MM.1S (cell line): ENCODE data around the gene UGGT1.

Experiments used
- DNase-seq: peaks from one replicate; pipeline ENCODE4 v3.0.0-alpha.2; 2015
- H2AFZ ChIP-seq: fragments of 300-600 bp; sonication (generic); 2 replicates; pipeline ENCODE4 v1.6.0; 2016; ENCODE audit warnings: antibody characterized with exemption, low read length
- H3F3A ChIP-seq: fragments of 300-600 bp; sonication (generic); 2 replicates; pipeline ENCODE4 v1.6.1; 2016; ENCODE audit warnings: mild to moderate bottlenecking, antibody characterized with exemption, low read length, moderate library complexity, mixed read lengths; ENCODE audit not compliant: insufficient read depth
- H3K27ac ChIP-seq: fragments of 300-600 bp; sonication (generic); 2 replicates; pipeline ENCODE4 v1.5.1; 2016; ENCODE audit warnings: mild to moderate bottlenecking, low read length
- H3K27me3 ChIP-seq: fragments of 300-600 bp; sonication (generic); replicated peaks from 2 replicates; pipeline ENCODE4 v1.6.0; 2016; ENCODE audit warnings: low read length; ENCODE audit not compliant: insufficient read depth
- H3K36me3 ChIP-seq: fragments of 300-600 bp; sonication (generic); replicated peaks from 2 replicates; pipeline ENCODE4 v1.6.1; 2016; ENCODE audit warnings: mild to moderate bottlenecking, low read length, mixed read lengths; ENCODE audit not compliant: insufficient read depth
- H3K4me1 ChIP-seq: fragments of 300-600 bp; sonication (generic); 2 replicates; pipeline ENCODE4 v1.6.1; 2016; ENCODE audit warnings: low read length, mixed read lengths
- H3K4me2 ChIP-seq: fragments of 300-600 bp; sonication (generic); 2 replicates; pipeline ENCODE4 v1.6.0; 2016; ENCODE audit warnings: low read depth, low read length
- H3K4me3 ChIP-seq: fragments of 300-600 bp; sonication (generic); 2 replicates; pipeline ENCODE4 v1.5.1; 2016; ENCODE audit warnings: low read length, mixed read lengths
- H3K79me2 ChIP-seq: fragments of 300-600 bp; sonication (generic); 2 replicates; pipeline ENCODE4 v1.6.1; 2016; ENCODE audit warnings: mixed run types, low read length, mixed read lengths
- H3K9ac ChIP-seq: fragments of 300-600 bp; sonication (generic); 2 replicates; pipeline ENCODE4 v1.6.1; 2016; ENCODE audit warnings: low read length, mixed read lengths
- H3K9me2 ChIP-seq: fragments of 300-600 bp; sonication (generic); replicated peaks from 2 replicates; pipeline ENCODE4 v1.6.1; 2016; ENCODE audit warnings: mild to moderate bottlenecking, low read length, mixed read lengths; ENCODE audit not compliant: insufficient read depth
- H3K9me3 ChIP-seq: fragments of 300-600 bp; sonication (generic); replicated peaks from 2 replicates; pipeline ENCODE4 v1.6.1; 2016; ENCODE audit warnings: mild to moderate bottlenecking, low read length, mixed read lengths; ENCODE audit not compliant: insufficient read depth
- H4K20me1 ChIP-seq: fragments of 300-600 bp; sonication (generic); 2 replicates; pipeline ENCODE4 v1.6.1; 2016; ENCODE audit warnings: mild to moderate bottlenecking, low read length, moderate library complexity, mixed read lengths; ENCODE audit not compliant: insufficient read depth
- EZH2 ChIP-seq: fragments of 300-600 bp; sonication (generic); optimal IDR thresholded peaks from 2 replicates; pipeline ENCODE3; 2017; ENCODE audit warnings: low read depth, mild to moderate bottlenecking, antibody characterized with exemption, low read length, mixed read lengths
- EZH2phosphoT487 ChIP-seq: fragments of 300-600 bp; sonication (generic); IDR thresholded peaks from 2 replicates; pipeline ENCODE4 v1.6.1; 2018; ENCODE audit warnings: antibody characterized with exemption, low read length
- TF ChIP-seq, protein P1 (sequence below): fragments of 300-600 bp; sonication (generic); IDR thresholded peaks from 2 replicates; pipeline ENCODE4 v1.5.1; 2016; ENCODE audit warnings: antibody characterized with exemption, low read length, mixed read lengths

UGGT1 gene

GRCh38 chr2:128105072-128105471 is 14.1 kb downstream of the UGGT1 start:
- no peak for DNase-seq
- no peak overlapping the region for H3K4me3 ChIP-seq
- H3K27ac ChIP-seq = no peak overlapping the region
- no peak overlapping the region for H3K4me2 ChIP-seq
- peaks cover 10% of the 10 kb centered on the region; the same call in 1 of the 2 replicates for H4K20me1 ChIP-seq
- peaks cover 47% of the 10 kb centered on the region for H3K79me2 ChIP-seq
- no peaks in the 10 kb centered on the region for H3K9me3 ChIP-seq
- peaks cover 3% of the 10 kb centered on the region; the same call in 1 of the 2 replicates for H3K36me3 ChIP-seq
- H2AFZ ChIP-seq = no peak overlapping the region
- no peaks in the 10 kb centered on the region for H3K9me2 ChIP-seq
- no peak for TF ChIP-seq EZH2
- TF ChIP-seq EZH2phosphoT487 = no peak
- TF ChIP-seq, protein P1, sequence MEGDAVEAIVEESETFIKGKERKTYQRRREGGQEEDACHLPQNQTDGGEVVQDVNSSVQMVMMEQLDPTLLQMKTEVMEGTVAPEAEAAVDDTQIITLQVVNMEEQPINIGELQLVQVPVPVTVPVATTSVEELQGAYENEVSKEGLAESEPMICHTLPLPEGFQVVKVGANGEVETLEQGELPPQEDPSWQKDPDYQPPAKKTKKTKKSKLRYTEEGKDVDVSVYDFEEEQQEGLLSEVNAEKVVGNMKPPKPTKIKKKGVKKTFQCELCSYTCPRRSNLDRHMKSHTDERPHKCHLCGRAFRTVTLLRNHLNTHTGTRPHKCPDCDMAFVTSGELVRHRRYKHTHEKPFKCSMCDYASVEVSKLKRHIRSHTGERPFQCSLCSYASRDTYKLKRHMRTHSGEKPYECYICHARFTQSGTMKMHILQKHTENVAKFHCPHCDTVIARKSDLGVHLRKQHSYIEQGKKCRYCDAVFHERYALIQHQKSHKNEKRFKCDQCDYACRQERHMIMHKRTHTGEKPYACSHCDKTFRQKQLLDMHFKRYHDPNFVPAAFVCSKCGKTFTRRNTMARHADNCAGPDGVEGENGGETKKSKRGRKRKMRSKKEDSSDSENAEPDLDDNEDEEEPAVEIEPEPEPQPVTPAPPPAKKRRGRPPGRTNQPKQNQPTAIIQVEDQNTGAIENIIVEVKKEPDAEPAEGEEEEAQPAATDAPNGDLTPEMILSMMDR = no peak
- no peaks in the 10 kb centered on the region for H3K27me3 ChIP-seq
- H3F3A ChIP-seq = no peaks in the 10 kb centered on the region
- H3K4me1 ChIP-seq = no peaks in the 10 kb centered on the region
- H3K9ac ChIP-seq = no peak overlapping the region

- DNase-seq = no peak
- Histone ChIP-seq H3K79me2 (peaks cover 18% of the 10 kb centered on the region), H3K4me3 (no peak overlapping the region), H3K27ac (no peak overlapping the region), H2AFZ (no peak overlapping the region), H3K36me3 (peaks cover 10% of the 10 kb centered on the region; the same call in 1 of the 2 replicates), H3K4me1 (no peaks in the 10 kb centered on the region), H3K9me3 (no peaks in the 10 kb centered on the region), H3F3A (no peaks in the 10 kb centered on the region), H3K4me2 (no peak overlapping the region), H3K27me3 (no peaks in the 10 kb centered on the region), H4K20me1 (peaks cover 10% of the 10 kb centered on the region; the same call in 1 of the 2 replicates), H3K9me2 (no peaks in the 10 kb centered on the region), H3K9ac (no peak overlapping the region)
- TF ChIP-seq EZH2phosphoT487 = no peak
- TF ChIP-seq, protein P1 = no peak
- TF ChIP-seq EZH2 = no peak
Observed at GRCh38 chr2:128108166-128108565, 17.2 kb downstream of the UGGT1 start.

DNA sequence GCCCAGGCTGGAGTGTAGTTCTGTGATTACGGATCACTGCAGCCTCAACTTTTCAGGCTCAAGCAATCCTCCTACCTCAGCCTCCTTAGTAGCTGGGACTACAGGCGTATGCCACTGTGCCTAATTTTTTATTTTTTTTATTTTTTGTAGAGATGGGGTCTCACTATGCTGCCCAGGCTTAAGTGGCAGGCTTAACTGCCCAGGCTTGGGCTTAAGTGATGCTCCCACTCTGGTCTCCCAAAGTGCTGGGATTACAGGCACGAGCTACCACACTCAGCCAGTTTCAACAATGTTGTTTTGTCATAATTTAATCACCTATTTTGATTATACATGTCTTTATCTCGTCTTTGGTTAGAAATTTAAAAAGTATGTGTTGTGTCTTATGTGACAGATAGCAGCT is 18.2 kb downstream of the UGGT1 start:
- H3K9me2 ChIP-seq = no peaks in the 10 kb centered on the region
- H3K4me2 ChIP-seq = no peak overlapping the region
- H4K20me1 ChIP-seq = peaks cover 5% of the 10 kb centered on the region; the same call in 1 of the 2 replicates
- H3K9me3 ChIP-seq = no peaks in the 10 kb centered on the region
- no peaks in the 10 kb centered on the region for H3K27me3 ChIP-seq
- no peak for DNase-seq
- no peak overlapping the region for H3K9ac ChIP-seq
- no peak for TF ChIP-seq EZH2phosphoT487
- TF ChIP-seq, protein P1 = no peak
- TF ChIP-seq EZH2 = no peak
- H3F3A ChIP-seq = no peaks in the 10 kb centered on the region
- H3K79me2 ChIP-seq = peaks cover 10% of the 10 kb centered on the region
- H3K4me3 ChIP-seq = no peak overlapping the region
- peaks cover 10% of the 10 kb centered on the region; the same call in 1 of the 2 replicates for H3K36me3 ChIP-seq
- no peaks in the 10 kb centered on the region for H3K4me1 ChIP-seq
- H3K27ac ChIP-seq = no peak overlapping the region
- no peak overlapping the region for H2AFZ ChIP-seq
